ENCODE measurements around the gene GLI3. TPM values are rescaled to one million over a fixed set of nuclear protein-coding genes. Genes with fewer than 3 reads are reported as not detected.

Gene GLI3
- total RNA-seq, 1 experiment from 2014 or later, result 46.2 TPM

- ChIA-PET CTCF (no interaction called here), POLR2A (no interaction called here)
- no peaks in the 10 kb centered on the region for H3K9me3 Mint-ChIP-seq
- no peaks in the 10 kb centered on the region for H3K36me3 Mint-ChIP-seq
- H3K4me3 Mint-ChIP-seq, result no peak overlapping the region
- no peak for DNase-seq (ENCODE audit: low spot score)
- peaks cover 50% of the 10 kb centered on the region for H3K4me1 Mint-ChIP-seq
- H3K27me3 Mint-ChIP-seq (ENCODE audit: low read depth), result no peaks in the 10 kb centered on the region
- TF ChIP-seq ZNF281 (CRISPR knock-in tag; IDR thresholded peaks at IDR 0.05) (no peak), JUN (CRISPR knock-in tag; IDR thresholded peaks at IDR 0.05) (no peak), AFF4 (CRISPR knock-in tag; IDR thresholded peaks at IDR 0.05; ENCODE audit: borderline replicate concordance) (no peak), SMAD4 (CRISPR knock-in tag; IDR thresholded peaks at IDR 0.05) (no peak), ZNF263 (CRISPR knock-in tag; IDR thresholded peaks at IDR 0.05; ENCODE audit: low read depth) (no peak), KAT7 (CRISPR knock-in tag; IDR thresholded peaks at IDR 0.05; ENCODE audit: borderline replicate concordance) (no peak), NR2C2 (CRISPR knock-in tag; IDR thresholded peaks at IDR 0.05) (no peak), HMGA2 (CRISPR knock-in tag; IDR thresholded peaks at IDR 0.05) (no peak), MLX (CRISPR knock-in tag; IDR thresholded peaks at IDR 0.05) (no peak), ZNF219 (CRISPR knock-in tag; IDR thresholded peaks at IDR 0.05; ENCODE audit: borderline replicate concordance) (no peak), E2F1 (CRISPR knock-in tag; IDR thresholded peaks at IDR 0.05) (no peak), ZNF512 (CRISPR knock-in tag; IDR thresholded peaks at IDR 0.05; ENCODE audit: borderline replicate concordance) (no peak), NR3C1 (CRISPR knock-in tag; conservative IDR thresholded peaks at IDR 0.05; ENCODE audit: low read depth) (no peak), ZBTB43 (CRISPR knock-in tag; IDR thresholded peaks at IDR 0.05) (no peak), EMX1 (CRISPR knock-in tag; IDR thresholded peaks at IDR 0.05) (no peak), ETV6 (CRISPR knock-in tag; IDR thresholded peaks at IDR 0.05) (no peak), USF1 (CRISPR knock-in tag; IDR thresholded peaks at IDR 0.05) (no peak), NR1H2 (CRISPR knock-in tag; IDR thresholded peaks at IDR 0.05) (no peak)
- no peak for ATAC-seq
- H3K27ac Mint-ChIP-seq, result no peak overlapping the region
Observed at GRCh38 chr7:42139751-42140150, 97.3 kb downstream of the GLI3 start.

Measured in WTC11 (cell line).